Cerebellar nuclear complex (tissue), 1 donor: ENCODE data around the gene SLC2A4RG.
"Not testable (repeated sequence)": the region's sequence is repeated elsewhere in the genome, so short reads cannot be mapped to it uniquely, and the experiment has no call there.

Source experiments
- DNase-seq, 2 experiments: peaks; one replicate each; lab custom pipeline; 2025; lab: John Stamatoyannopoulos, UW

Gene SLC2A4RG

GRCh38 chr20:63714858-63715257 is 24.7 kb upstream of the SLC2A4RG start:
- no peak for DNase-seq

- DNase-seq: no peak
Measured at GRCh38 chr20:63718996-63719395, 20.6 kb upstream of the SLC2A4RG start.

GRCh38 chr20:63722967-63723622 is 16.5 kb upstream of the SLC2A4RG start:
- not testable (repeated sequence) for DNase-seq

DNA sequence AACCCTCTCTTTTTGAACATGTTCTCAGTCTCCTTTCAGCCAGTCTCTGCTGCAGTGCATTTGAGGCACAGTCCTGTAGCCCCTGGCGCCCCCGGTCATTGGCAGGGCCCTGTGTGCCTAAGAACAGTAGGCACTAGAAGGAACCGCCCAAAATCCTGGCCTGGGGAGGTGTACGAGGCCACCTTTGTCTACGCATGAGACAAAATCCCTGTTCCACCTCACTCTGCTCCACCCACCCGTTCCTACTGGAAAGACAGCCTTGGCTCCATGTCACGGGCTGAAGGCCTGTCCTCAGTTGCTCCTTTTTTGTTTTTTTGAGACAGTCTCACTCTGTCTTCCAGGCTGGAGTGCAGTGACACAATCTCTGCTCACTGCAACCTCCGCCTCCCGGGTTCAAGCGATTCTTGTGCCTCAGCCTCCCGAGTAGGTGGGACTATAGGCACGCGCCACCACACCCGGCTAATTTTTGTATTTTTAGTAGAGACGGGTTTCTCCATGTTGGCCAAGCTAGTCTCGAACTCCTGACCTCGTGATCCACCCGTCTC is 9.3 kb upstream of the SLC2A4RG start:
- not testable (repeated sequence) for DNase-seq

- no peak for DNase-seq
Measured at GRCh38 chr20:63731410-63731809, 8.2 kb upstream of the SLC2A4RG start.

- no peak for DNase-seq
Measured at GRCh38 chr20:63732118-63733095, 7.2 kb upstream of the SLC2A4RG start.

- DNase-seq: no peak
Measured at GRCh38 chr20:63733117-63733516, 6.5 kb upstream of the SLC2A4RG start.

DNA sequence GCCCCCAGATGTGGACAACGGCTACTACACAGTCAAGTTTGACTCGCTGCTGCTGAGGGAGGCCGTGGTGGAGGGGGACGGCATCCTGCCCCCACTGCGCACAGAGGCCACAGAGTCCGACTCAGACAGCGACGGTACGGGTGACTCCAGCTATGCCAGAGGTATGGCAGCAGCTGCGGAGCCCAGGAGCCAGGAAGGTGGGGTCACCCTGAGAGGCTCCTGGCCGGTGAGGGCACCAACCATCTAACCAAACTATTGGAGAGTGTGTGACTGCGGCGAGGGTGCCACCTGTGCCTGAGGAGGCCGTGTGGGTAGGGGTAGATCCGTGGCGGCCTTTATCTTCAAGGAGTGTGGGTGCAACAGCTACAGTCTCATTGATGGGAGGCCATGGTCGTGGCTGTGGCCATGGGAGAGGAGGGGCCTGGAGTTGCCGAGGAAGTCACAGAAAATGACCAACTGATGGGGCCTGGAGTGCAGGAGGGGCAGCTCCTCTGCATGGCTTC is 5.9 kb upstream of the SLC2A4RG start:
- DNase-seq: no peak

DNA sequence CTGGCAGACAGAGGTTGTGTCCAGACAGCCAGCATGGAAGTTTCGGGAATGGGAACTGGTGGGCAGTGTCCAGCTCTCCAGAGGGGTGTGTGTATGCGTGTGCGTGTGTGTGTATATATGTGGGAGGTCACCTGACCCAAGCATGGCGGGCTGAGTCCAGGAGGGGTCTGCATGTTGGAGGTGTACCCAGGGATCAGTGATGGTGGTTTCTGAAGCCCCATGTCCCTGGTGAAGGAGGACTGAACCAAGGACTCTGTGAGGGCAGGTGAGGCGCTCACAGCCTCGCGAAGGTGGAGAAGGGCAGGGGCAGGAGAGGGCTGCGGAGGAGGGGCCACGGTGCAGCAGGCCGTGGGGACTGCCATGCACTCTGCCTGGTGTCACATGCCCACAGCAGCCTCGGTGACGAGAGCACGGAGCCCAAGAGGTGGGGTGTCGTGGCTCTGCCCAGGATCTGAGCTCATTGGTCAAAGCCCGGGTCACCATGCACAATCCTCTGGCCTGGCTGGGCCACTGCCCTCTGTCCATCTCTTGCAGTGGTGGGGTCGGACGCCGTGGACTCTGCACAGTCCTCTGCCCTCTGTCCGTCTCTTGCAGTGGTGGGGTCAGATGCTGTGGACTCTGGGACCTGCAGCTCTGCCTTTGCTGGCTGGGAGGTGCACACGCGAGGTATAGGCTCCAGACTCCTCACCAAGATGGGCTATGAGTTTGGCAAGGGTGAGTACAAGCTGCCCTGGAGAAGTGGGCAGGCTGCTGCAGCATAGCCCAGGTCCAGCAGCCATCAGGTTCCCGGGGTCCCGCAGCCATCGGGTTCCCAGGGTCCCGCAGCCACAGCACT is 5.2 kb upstream of the SLC2A4RG start:
- DNase-seq: no peak

DNA sequence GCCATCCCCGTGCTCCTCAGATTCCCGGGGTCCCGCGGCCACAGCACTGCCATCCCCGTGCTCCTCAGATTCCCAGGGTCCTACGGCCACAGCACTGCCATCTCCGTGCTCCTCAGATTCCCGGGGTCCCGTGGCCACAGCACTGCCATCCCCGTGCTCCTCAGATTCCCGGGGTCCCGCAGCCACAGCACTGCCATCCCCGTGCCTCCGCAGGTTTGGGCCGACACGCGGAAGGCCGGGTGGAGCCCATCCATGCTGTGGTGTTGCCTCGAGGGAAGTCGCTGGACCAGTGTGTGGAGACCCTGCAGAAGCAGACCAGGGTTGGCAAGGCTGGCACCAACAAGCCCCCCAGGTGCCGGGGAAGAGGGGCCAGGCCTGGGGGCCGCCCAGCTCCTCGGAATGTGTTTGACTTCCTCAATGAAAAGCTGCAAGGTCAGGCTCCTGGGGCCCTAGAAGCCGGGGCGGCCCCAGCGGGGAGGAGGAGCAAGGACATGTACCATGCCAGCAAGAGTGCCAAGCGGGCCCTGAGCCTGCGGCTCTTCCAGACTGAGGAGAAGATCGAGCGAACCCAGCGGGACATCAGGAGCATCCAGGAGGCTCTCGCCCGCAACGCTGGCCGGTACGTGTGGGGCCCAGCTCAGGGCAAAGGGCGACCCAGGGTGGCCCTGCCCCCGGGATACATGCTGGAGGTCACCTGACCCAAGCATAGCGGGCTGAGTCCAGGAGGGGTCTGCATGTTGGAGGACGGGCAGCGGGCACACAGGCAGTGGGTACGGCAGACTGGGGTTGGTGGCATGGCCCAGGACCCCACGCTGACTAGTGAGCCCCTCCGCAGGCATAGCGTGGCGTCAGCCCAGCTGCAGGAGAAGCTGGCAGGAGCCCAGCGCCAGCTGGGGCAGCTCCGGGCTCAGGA is 4.4 kb upstream of the SLC2A4RG start:
- DNase-seq: no peak

DNA sequence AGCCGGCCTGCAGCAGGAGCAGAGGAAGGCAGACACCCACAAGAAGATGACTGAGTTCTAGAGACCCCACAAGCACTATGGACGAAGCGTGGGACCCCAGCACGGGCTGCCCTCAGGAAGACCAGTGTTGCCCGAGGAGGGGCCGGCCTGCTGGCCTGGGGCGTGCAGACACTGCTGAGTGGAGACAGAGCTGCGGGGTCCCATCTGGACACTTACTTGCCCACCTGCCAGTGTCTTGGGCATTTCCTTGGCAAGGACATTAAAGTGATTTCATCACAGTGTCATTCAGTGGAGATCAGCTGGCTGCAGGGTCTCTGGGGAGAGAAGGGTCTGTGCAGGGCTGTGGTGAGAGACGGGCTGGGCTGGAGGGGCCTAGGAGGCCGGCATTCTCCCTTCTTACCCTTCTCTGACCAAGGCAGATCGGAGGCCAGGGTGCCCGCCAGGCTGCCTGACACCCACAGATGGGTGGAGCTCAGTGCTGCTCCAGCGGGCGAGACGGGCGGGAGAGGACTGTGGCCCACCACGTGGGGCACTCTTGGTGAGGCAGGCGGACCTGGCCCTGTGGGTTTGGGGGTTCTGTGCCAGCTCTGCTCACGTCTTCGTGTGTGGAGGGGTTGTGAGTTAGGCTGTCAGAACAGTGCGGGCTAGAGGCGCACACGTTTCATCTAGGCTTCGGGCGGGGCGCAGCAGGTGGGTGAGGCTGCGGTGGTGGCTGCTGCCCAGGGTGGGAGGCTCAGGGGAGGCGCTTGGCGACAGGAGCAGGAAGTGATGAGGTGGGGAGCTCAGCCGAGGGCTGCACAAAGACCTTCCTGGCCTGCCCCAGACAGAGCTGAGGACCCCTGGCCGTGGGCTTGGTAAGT is 3.5 kb upstream of the SLC2A4RG start, which contains the start of gene LIME1:
Gene LIME1, plus strand, starts transcription at position 806 of the 860 bp plus-strand sequence. CDS start 886 bp downstream, outside the sequence.
- no peak for DNase-seq

GRCh38 chr20:63736893-63737694 is 2.5 kb upstream of the SLC2A4RG start:
- DNase-seq: no peak

- DNase-seq: no peak
Measured at GRCh38 chr20:63737695-63737944, 2.0 kb upstream of the SLC2A4RG start.

DNA sequence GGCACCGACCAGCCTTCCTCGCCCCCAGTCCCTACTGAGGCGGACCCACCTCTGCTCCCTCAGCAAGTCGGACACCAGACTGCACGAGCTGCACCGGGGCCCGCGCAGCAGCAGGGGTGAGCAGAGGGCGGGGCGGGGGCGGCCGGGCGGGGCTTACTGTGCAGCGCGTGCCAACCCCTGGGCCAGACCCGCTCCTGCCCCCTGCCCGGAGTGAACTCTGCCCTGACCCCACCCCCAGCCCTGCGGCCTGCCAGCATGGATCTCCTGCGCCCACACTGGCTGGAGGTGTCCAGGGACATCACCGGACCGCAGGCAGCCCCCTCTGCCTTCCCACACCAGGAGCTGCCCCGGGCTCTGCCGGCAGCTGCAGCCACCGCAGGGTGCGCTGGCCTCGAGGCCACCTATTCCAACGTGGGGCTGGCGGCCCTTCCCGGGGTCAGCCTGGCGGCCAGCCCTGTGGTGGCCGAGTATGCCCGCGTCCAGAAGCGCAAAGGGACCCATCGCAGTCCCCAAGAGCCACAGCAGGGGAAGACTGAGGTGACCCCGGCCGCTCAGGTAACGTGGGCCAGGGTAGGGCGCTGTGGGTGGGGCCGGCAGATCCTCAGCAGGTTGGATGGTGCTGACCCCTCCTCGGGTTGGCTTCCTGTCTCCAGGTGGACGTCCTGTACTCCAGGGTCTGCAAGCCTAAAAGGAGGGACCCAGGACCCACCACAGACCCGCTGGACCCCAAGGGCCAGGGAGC is 1.5 kb upstream of the SLC2A4RG start:
- no peak for DNase-seq

- no peak for DNase-seq
Measured at GRCh38 chr20:63738687-63739129, 868 bp upstream of the SLC2A4RG start.

DNA sequence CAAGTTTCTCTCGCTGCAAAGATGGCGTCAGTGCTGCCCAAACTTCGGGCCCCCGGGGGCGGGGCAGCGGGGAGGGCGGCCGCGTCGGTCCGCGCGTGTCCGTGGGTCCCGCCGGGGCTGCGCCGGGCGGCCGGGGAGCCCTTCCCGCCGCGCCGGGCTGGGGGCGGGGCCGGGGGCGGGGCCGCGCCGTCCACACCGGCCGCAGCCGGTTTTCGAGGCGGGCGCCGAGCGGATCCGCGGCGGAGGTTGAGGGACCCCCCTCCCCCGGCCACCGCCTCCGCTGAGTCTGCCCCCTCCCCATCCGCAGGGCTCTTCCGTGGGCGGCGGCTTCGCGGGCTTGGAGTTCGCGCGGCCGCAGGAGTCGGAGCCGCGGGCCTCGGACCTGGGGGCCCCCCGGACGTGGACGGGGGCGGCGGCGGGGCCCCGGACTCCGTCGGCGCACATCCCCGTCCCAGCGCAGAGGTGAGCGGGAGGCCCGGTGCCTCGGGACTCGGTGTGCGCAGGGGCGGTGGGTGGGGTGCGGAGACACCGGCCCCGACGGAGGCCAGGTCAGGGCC is 572 bp downstream of the SLC2A4RG start:
- DNase-seq: no peak

- DNase-seq: no peak
Measured at GRCh38 chr20:63740627-63741353, 1.2 kb downstream of the SLC2A4RG start.
